BE2C (cell line): ENCODE measurements around the gene PIK3R5.
"Not testable (repeated sequence)": the region's sequence is repeated elsewhere in the genome, so short reads cannot be mapped to it uniquely, and the experiment has no call there.

Experiments
- DNase-seq: peaks from one replicate; pipeline ENCODE4 v3.0.0-alpha.2; 2020
- H3K27me3 ChIP-seq: fragments of 250-450 bp; sonication (Bioruptor Pico); 2 replicates; pipeline ENCODE4 v1.5.1; 2020; ENCODE audit warnings: mild to moderate bottlenecking
- H3K36me3 ChIP-seq: fragments of 250-450 bp; sonication (Bioruptor Pico); 2 replicates; pipeline ENCODE4 v1.5.1; 2020; ENCODE audit warnings: mild to moderate bottlenecking
- H3K4me1 ChIP-seq: fragments of 250-450 bp; sonication (Bioruptor Pico); 2 replicates; pipeline ENCODE4 v1.5.1; 2020
- H3K4me3 ChIP-seq: 2 replicates; pipeline ENCODE4 v1.5.1; 2011; ENCODE audit warnings: low read depth, low read length
- H3K9me3 ChIP-seq: fragments of 250-450 bp; sonication (Bioruptor Pico); 2 replicates; pipeline ENCODE4 v1.5.1; 2020
- CTCF ChIP-seq: IDR thresholded peaks from 2 replicates; pipeline ENCODE4 v1.5.1; 2012; ENCODE audit warnings: mild to moderate bottlenecking, low read depth, low read length

The PIK3R5 gene

GRCh38 chr17:8997994-8998628, 32.6 kb upstream of the PIK3R5 start:
- Histone ChIP-seq H3K4me3 (no peak overlapping the region), H3K36me3 (no peaks in the 10 kb centered on the region), H3K27me3 (peaks cover 9% of the 10 kb centered on the region), H3K9me3 (no peaks in the 10 kb centered on the region), H3K4me1 (no peaks in the 10 kb centered on the region)
- DNase-seq: peak; percentile 42
- peak; percentile 74 for TF ChIP-seq CTCF

GRCh38 chr17:8995711-8996110, 30.2 kb upstream of the PIK3R5 start:
- Histone ChIP-seq H3K27me3 (no peaks in the 10 kb centered on the region), H3K4me1 (no peaks in the 10 kb centered on the region), H3K36me3 (no peaks in the 10 kb centered on the region), H3K9me3 (no peaks in the 10 kb centered on the region), H3K4me3 (no peak overlapping the region)
- no peak for TF ChIP-seq CTCF
- DNase-seq: no peak

GRCh38 chr17:8994319-8994718, 28.8 kb upstream of the PIK3R5 start:
- no peak overlapping the region for H3K4me3 ChIP-seq
- H3K27me3 ChIP-seq: no peaks in the 10 kb centered on the region
- TF ChIP-seq CTCF: peak; percentile 63
- no peaks in the 10 kb centered on the region for H3K36me3 ChIP-seq
- peak; percentile 54 for DNase-seq
- no peaks in the 10 kb centered on the region for H3K4me1 ChIP-seq
- H3K9me3 ChIP-seq: no peaks in the 10 kb centered on the region

GRCh38 chr17:8991514-8992285, 26.2 kb upstream of the PIK3R5 start:
- Histone ChIP-seq H3K4me3 (no peak overlapping the region), H3K27me3 (no peaks in the 10 kb centered on the region), H3K4me1 (no peaks in the 10 kb centered on the region), H3K9me3 (no peaks in the 10 kb centered on the region), H3K36me3 (no peaks in the 10 kb centered on the region)
- peak; percentile 21 for DNase-seq
- peak; percentile 48 for TF ChIP-seq CTCF

GRCh38 chr17:8988263-8988935, 22.9 kb upstream of the PIK3R5 start:
- H3K36me3 ChIP-seq, H3K9me3 ChIP-seq, DNase-seq, H3K4me3 ChIP-seq, H3K4me1 ChIP-seq, H3K27me3 ChIP-seq: not testable (repeated sequence)

- Histone ChIP-seq H3K4me3 (no peak overlapping the region), H3K4me1 (no peaks in the 10 kb centered on the region), H3K9me3 (no peaks in the 10 kb centered on the region), H3K27me3 (no peaks in the 10 kb centered on the region), H3K36me3 (no peaks in the 10 kb centered on the region)
- no peak for DNase-seq
- TF ChIP-seq CTCF: no peak
Measured at GRCh38 chr17:8986295-8986694, 20.8 kb upstream of the PIK3R5 start.
